Measurements from ENCODE around the gene TPST1. TPM values are rescaled to one million over a fixed set of nuclear protein-coding genes. Genes with fewer than 3 reads are reported as not detected.

The TPST1 gene
- total and polyA plus RNA-seq, 2 of the 8 experiments (the other 6 are each of a cell fraction or from before 2014, with no cell fraction given): 8.2 to 18.4 TPM

DNA sequence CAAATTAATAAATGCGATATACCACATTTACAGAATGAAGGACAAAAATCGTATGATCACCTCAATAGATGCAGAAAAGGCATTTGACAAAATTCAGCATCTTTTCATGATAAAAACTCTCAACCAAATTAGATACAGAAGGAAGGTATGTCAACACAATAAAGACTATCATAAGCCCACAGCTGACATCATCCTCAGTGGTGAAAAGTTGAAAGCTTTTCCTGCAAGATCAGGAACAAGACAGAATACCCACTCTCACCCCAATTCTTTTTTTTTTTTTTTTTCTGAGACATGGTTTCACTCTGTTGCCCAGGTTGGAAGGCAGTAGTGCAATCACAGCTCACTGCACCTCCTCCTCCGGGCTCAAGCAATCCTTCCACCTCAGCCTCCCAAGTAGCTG is 67.2 kb downstream of the TPST1 start (continued):
- TF ChIP-seq CHD7 (IDR thresholded peaks at IDR 0.05; ENCODE audit: insufficient replicate concordance, low read length) (no peak), KDM5A (IDR thresholded peaks at IDR 0.05; ENCODE audit: low read length) (no peak), SP1 (IDR thresholded peaks at IDR 0.05; ENCODE audit: low read depth, low read length) (no peak), RNF2 (IDR thresholded peaks at IDR 0.05; ENCODE audit: borderline replicate concordance, low read depth, low read length, missing control alignments, poor library complexity, severe bottlenecking) (no peak)

Data from H1 (cell line).